Measurements from ENCODE around the gene BICDL1.

Gene BICDL1

DNA sequence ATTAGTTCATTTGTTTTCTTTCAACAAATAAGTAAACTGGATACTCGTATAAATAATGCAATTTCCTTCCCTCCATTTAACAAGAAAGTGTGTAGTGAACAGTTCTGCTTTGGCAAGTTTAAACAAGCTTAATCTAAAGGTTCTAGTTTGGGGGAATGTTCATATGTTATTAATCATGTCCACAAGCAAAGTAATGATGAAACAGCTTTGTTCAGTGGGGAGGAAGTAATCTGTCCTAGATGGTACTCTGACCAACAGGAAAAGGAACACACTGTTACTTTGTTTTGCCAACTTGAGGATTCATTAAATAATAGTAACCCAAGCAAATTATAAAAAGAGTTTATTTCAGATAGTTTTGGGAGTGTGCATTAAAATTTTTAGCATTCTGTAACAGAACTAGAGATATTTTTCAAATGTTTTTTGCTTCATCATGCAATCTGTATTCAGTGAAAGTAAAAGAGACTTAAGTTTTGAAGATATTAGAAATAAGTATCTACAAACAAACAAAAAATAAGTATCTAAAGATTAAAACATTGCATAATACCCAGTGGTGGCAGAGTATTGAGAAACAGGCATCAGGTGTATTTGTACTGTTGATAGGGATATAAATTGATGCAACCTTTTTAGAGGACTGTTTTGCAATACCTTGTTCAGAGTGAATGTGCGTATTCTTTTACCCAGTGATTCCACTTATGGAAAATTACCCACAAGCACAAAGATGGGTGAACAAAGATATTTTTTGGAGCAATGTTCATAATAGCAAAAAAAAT, 66.4 kb downstream of the BICDL1 start:
- no peak for DNase-seq

DNA sequence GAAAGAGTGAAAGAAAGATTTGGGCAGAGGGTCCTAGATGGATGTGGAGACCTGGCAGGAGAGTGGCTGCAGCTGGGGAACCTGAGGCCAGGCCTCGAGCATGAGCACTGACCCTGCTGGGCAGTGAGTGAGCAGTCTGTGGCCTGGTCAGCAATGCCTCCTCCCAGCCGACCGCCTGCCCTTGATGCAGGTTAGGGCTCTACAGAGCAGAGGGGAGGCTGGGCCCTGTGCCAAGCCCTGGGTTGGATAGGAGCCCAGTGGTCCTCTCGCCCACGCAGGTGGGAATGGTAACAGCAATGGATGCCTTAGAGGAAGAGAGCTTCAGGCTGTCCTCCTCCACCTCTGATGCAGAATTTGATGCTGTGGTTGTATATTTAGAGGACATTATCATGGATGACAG, 67.7 kb downstream of the BICDL1 start:
- DNase-seq = no peak

DNA sequence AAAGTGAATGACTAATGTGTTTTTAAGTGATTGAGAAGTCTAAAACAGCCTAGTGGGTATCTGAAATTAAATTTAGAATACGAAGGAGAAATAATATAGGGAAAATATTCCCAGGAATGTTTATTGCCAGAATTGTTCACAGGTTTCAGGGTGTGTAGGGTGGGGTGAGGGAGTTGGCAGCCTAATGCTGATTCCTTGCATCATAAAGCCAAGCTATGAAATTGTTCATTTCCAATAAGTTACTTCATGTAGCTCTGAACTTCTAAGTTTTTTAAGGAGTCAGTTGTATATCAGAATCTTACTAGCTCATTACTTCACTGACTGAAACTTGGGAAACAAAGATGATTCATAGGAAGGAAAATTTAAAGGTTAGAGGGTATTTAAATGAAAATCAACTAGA, 71.2 kb downstream of the BICDL1 start:
- DNase-seq = no peak

- no peak for DNase-seq
Measured at GRCh38 chr12:120060717-120061116, 71.7 kb downstream of the BICDL1 start.

- DNase-seq = no peak
Measured at GRCh38 chr12:120061575-120062214, 72.7 kb downstream of the BICDL1 start.

DNA sequence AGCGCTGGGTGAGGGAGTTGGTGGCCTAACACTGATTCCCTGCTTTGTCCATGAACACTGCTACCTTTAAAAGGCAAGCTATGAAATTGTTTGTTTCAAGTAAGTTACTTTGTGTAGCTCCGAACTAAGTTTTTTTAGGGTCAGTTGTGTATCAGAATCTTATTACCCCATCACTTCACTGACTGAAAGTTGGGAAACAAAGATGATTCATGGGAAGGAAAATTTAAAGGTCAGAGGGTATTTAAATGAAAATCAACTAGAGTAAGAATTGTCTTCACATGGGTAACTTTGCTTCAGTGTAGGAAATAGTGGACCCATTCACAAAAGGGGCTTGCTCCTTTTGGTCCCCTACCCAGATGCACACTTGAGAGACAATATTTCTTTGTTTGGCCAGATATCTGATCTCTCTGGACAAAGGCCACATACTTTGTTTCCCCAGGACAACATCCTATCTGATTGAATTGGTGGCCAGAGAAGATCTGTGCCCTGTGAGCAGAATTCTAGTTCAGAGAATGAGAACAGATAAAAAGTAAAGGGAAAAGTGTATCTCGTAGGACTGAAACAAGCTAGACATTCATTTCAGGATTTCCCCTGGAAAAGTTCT, 74.0 kb downstream of the BICDL1 start:
- no peak for DNase-seq

DNA sequence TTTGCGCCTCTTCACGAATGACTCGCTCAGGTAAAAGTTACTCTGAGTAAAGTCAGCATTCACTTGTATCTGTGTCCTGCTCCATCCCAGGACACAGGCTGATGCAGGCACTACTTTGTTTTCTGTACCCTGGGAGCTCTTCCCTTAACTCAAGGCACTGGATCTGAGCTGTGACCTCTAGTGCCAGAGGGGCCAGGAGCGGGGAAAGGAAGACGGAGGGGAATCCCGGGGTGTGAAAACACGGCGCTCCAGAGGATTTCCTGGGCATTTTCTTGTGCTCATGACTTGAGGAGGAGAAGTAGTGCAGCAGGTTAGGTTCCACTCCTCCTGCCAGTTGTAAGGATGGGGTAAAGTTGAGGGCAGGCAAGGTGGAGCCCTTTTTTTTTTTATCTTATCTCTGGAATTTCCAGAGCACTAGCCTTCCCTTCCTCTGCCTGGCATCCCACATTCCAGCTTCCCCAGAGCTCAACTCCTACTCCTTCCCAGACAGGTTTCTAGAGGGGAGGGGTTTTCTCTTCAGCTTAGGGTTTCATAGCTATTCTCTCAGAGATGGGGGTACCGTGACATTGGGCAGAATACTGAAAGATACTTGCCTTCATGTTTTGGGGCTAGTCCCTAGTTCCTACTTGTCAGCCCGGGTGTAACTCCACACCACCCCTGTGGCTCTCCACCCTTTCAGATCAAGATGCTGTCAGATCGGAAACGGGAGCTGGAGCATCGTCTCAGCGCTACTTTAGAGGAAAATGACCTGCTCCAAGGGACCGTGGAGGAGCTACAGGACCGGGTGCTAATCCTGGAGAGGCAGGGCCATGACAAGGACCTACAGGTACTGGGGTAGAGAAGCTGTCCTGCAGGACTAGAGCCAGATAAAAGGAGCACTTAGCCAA, 75.3 kb downstream of the BICDL1 start:
- DNase-seq = no peak

GRCh38 chr12:120065472-120065871, 76.4 kb downstream of the BICDL1 start:
- no peak for DNase-seq

DNA sequence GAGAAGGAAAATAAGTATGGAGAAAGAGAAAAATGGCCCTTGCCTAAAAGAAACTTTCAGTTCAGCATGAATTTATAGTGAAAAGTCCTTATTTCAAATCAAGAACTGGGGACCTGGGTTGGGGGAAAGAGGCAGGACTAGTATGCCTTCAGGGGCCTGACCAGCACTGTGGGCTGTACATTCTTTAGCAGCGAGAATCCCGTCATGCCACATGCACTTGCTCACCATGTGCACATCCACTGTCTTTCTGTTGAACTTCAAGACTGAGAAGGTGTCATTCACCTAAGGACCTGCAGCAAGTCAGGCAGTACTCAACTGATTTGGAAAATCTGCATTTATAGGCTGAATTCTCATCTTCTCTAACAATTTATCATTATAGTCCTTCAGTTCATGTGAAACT, 77.3 kb downstream of the BICDL1 start:
- DNase-seq = no peak

- DNase-seq = no peak
Measured at GRCh38 chr12:120067084-120067869, 78.2 kb downstream of the BICDL1 start.

GRCh38 chr12:120067901-120068300, 78.9 kb downstream of the BICDL1 start:
- DNase-seq = no peak

GRCh38 chr12:120069278-120069677, 80.2 kb downstream of the BICDL1 start:
- no peak for DNase-seq

DNA sequence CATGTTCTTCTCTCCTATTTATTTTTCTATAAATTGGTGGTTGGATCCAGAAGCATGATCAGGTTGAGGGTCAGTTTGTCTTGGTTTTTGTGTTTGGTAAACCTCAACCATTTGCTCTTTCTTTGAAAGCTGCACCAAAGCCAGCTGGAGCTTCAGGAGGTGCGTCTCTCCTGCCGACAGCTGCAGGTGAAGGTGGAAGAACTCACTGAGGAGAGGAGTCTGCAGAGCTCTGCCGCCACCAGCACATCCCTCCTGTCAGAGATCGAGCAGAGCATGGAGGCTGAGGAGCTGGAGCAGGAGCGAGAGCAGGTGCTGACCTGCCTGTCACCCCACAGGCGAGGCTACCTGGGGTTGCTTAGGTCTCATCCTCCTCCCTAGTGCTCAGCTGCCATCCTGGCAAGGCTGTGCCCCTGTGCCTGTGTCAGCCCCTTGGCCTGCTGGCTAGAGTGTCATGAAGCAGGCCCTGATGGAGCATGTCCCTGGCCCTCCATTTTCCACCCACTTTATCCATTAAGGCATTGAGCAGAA, 82.5 kb downstream of the BICDL1 start:
- DNase-seq = no peak

DNA sequence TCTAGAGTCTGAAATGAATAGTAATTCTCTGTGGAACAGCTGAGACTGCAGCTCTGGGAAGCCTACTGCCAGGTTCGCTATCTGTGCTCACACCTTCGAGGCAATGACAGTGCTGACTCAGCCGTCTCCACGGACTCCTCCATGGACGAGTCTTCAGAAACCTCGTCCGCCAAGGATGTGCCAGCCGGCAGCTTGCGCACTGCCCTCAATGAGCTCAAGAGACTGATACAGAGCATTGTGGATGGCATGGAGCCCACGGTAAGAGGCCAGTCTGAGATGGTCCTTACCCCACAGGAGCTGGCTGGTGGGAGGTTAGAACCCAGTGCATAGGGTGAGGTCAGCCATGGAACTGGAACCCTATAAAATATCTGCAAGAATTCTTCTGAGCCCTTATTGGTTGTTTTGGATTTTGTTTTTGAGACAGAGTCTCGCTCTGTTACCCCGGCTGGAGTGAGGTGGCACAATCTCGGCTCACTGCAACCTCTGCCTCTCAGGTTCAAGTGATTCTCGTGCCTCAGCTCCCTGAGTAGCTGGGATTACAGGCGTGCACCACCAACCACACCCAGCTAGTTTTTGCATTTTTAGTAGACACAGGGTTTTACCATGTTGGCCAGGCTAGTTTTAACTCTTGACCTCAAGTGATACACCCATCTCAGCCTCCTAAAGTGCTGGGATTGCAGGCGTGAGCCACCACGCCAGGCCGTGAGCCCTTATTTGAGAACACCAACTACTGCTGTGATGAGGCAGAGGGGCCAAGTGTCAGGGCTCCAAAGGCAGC, 83.6 kb downstream of the BICDL1 start:
- no peak for DNase-seq

- DNase-seq = no peak
Measured at GRCh38 chr12:120075034-120075616, 86.1 kb downstream of the BICDL1 start.

GRCh38 chr12:120076651-120077050, 87.6 kb downstream of the BICDL1 start:
- no peak for DNase-seq

DNA sequence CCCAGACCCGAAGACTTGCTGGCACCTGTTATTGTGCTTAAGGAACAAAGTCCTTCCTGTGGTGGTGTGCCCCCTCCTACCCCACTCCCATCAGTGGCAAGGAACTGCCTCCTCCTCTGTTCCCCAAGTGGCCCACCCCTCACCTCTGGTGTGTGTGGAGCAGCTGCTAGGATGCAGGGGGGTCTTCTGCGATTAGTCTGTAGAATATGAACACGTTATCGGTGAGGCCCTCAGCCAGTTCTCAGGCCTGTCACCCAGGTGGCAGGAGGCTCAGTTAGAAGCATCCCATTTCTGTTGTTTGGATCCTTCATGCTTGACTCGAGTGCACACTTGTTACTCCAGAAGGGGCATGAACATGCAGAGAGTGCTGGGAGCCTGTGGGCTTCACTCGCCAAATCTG, 88.2 kb downstream of the BICDL1 start:
- DNase-seq = no peak

DNA sequence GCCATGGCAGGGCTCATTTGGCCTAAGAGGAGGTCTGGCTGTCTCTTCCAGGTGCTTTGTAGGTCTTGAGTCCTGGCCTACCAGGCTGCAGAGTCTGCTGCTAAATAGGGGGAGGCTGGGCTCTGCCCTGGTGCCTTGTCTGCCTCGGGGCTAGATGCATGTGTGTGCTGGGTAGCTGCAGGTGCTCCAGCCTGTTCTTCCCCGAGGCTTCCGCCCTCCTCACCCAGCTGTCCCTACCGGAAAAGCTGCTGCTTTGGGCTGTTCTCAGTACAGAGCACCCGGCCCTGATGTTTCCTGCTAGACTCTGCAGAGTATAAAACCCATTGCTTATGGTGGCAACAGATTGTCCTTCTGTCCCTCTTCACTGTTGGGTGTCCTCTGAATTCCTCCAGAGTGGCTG, 89.8 kb downstream of the BICDL1 start:
- DNase-seq = no peak

- DNase-seq = no peak
Measured at GRCh38 chr12:120079411-120080400, 90.7 kb downstream of the BICDL1 start.

DNA sequence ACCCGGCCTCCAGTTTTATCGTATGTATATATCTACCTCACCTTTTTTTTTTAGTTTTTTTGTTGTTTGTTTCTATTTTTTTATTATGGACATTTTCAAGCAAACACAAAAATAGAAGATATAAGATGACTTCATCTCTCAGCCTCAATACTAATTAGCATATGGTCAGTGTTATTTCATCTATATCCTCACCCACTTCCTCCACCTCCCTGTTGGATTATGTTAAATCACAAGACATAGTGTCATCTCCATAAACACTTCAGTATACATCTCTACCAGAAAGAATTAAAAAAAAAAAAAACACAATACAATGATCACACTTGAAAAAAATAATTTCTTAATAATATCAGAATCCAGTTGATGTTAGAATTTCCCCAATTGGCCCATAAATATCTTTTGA, 92.6 kb downstream of the BICDL1 start:
- DNase-seq = no peak
